ENCODE results near the gene SCGB1D1. TPM values are rescaled to one million over a fixed set of nuclear protein-coding genes. Genes with fewer than 3 reads are reported as not detected.

Gene SCGB1D1
- total RNA-seq, 1 donor from 2014 or later = not detected

- no peak overlapping the region for H3K4me2 ChIP-seq
- TF ChIP-seq CTCF (IDR thresholded peaks at IDR 0.05) (no peak), EZH2phosphoT487 (IDR thresholded peaks at IDR 0.05) (no peak), EZH2 (IDR thresholded peaks at IDR 0.05) (no peak)
- Mint-ChIP-seq H3K36me3 (no peaks in the 10 kb centered on the region), H3K4me3 (no peak overlapping the region), H3K9me3 (peaks cover 5% of the 10 kb centered on the region), H3K27ac (no peak overlapping the region), H3K27me3 (ENCODE audit: insufficient read depth, low read depth) (peaks cover 8% of the 10 kb centered on the region), H3K4me1 (peaks cover 8% of the 10 kb centered on the region)
- peaks cover 6% of the 10 kb centered on the region for H3K4me1 ChIP-seq
- H3K36me3 ChIP-seq = no peaks in the 10 kb centered on the region
- no peak overlapping the region for H3K27ac ChIP-seq
- DNase-seq (ENCODE audit: low spot score) = no peak
- H3K27me3 ChIP-seq = no peaks in the 10 kb centered on the region
- H4K20me1 ChIP-seq (ENCODE audit: low read depth) = no peaks in the 10 kb centered on the region
- no peaks in the 10 kb centered on the region for H3F3A ChIP-seq (ENCODE audit: low read depth)
- H2AFZ ChIP-seq (replicated peaks) = no peak overlapping the region
- H3K9me3 ChIP-seq (ENCODE audit: low read depth) = no peaks in the 10 kb centered on the region
- no peak overlapping the region for H3K9ac ChIP-seq
- no peak overlapping the region for H3K4me3 ChIP-seq
- H3K79me2 ChIP-seq (ENCODE audit: low read depth) = no peaks in the 10 kb centered on the region
Observed at GRCh38 chr11:62181097-62181496, 8.9 kb upstream of the SCGB1D1 start.

GRCh38 chr11:62182147-62182891 lies 7.7 kb upstream of the SCGB1D1 start:
- Histone ChIP-seq H3F3A (ENCODE audit: low read depth) (no peaks in the 10 kb centered on the region), H3K79me2 (ENCODE audit: low read depth) (no peaks in the 10 kb centered on the region), H2AFZ (replicated peaks) (no peak overlapping the region), H3K27me3 (no peaks in the 10 kb centered on the region), H3K4me1 (peaks cover 6% of the 10 kb centered on the region), H3K27ac (no peak overlapping the region), H3K9me3 (ENCODE audit: low read depth) (no peaks in the 10 kb centered on the region), H3K36me3 (no peaks in the 10 kb centered on the region), H3K9ac (no peak overlapping the region), H3K4me3 (no peak overlapping the region), H4K20me1 (ENCODE audit: low read depth) (no peaks in the 10 kb centered on the region), H3K4me2 (no peak overlapping the region)
- DNase-seq (ENCODE audit: low spot score) = no peak
- no peak for TF ChIP-seq EZH2 (IDR thresholded peaks at IDR 0.05)
- TF ChIP-seq CTCF (IDR thresholded peaks at IDR 0.05) = no peak
- TF ChIP-seq EZH2phosphoT487 (IDR thresholded peaks at IDR 0.05) = no peak
- H3K9me3 Mint-ChIP-seq = peaks cover 5% of the 10 kb centered on the region
- H3K27me3 Mint-ChIP-seq (ENCODE audit: insufficient read depth, low read depth) = peaks cover 8% of the 10 kb centered on the region
- H3K4me3 Mint-ChIP-seq = no peak overlapping the region
- peaks cover 10% of the 10 kb centered on the region for H3K4me1 Mint-ChIP-seq
- no peak overlapping the region for H3K27ac Mint-ChIP-seq
- H3K36me3 Mint-ChIP-seq = no peaks in the 10 kb centered on the region

GRCh38 chr11:62186195-62186594 lies 3.8 kb upstream of the SCGB1D1 start:
- no peaks in the 10 kb centered on the region for H3K27me3 ChIP-seq
- no peak overlapping the region for H3K27ac ChIP-seq
- H2AFZ ChIP-seq (replicated peaks) = no peak overlapping the region
- H4K20me1 ChIP-seq (ENCODE audit: low read depth) = no peaks in the 10 kb centered on the region
- no peak overlapping the region for H3K9ac ChIP-seq
- Mint-ChIP-seq H3K4me3 (no peak overlapping the region), H3K9me3 (peaks cover 5% of the 10 kb centered on the region), H3K27ac (no peak overlapping the region), H3K27me3 (ENCODE audit: insufficient read depth, low read depth) (peaks cover 18% of the 10 kb centered on the region), H3K36me3 (no peaks in the 10 kb centered on the region), H3K4me1 (peaks cover 10% of the 10 kb centered on the region)
- H3K79me2 ChIP-seq (ENCODE audit: low read depth) = no peaks in the 10 kb centered on the region
- H3K4me1 ChIP-seq = peaks cover 6% of the 10 kb centered on the region
- no peak overlapping the region for H3K4me2 ChIP-seq
- no peak for DNase-seq (ENCODE audit: low spot score)
- H3F3A ChIP-seq (ENCODE audit: low read depth) = no peaks in the 10 kb centered on the region
- H3K36me3 ChIP-seq = no peaks in the 10 kb centered on the region
- TF ChIP-seq CTCF (IDR thresholded peaks at IDR 0.05) (no peak), EZH2 (IDR thresholded peaks at IDR 0.05) (no peak), EZH2phosphoT487 (IDR thresholded peaks at IDR 0.05) (no peak)
- H3K4me3 ChIP-seq = no peak overlapping the region
- H3K9me3 ChIP-seq (ENCODE audit: low read depth) = no peaks in the 10 kb centered on the region
